Prostate gland (tissue), 2 donors: Measurements from ENCODE around the gene HIF1A.

ENCODE experiments used
- CTCF ChIP-seq, 4 experiments: fragments of 200-600 bp in 2 of 4; fragments of 450-650 bp in 2 of 4; sonication (generic) in 2 of 4; IDR thresholded peaks; 1 replicate in 3 of 4; 2 replicates in 1 of 4; pipeline ENCODE4 v1.5.1; 2016 to 2019; ENCODE audit warnings: antibody characterized with exemption in 4 of 4, mild to moderate bottlenecking in 2 of 4, moderate library complexity in 2 of 4
- POLR2A ChIP-seq: fragments of 450-650 bp; IDR thresholded peaks from one replicate; pipeline ENCODE4 v1.6.1; 2016; ENCODE audit warnings: antibody characterized with exemption, mild to moderate bottlenecking

- TF ChIP-seq CTCF (IDR thresholded peaks at IDR 0.05) (no peak), POLR2A (no peak)
Observed at GRCh38 chr14:61720741-61721140, 25.4 kb downstream of the HIF1A start.
